Osteoblast (primary cell): ENCODE data around the gene EXD3. TPM values are rescaled to one million over a fixed set of nuclear protein-coding genes. Genes with fewer than 3 reads are reported as not detected.
"Not testable (repeated sequence)": the region's sequence is repeated elsewhere in the genome, so short reads cannot be mapped to it uniquely, and the experiment has no call there.

Source experiments
- DNase-seq: peaks from one replicate; pipeline ENCODE4 v3.0.0; 2011; ENCODE audit warnings: low spot score, mixed read lengths; ENCODE audit not compliant: insufficient read length; ENCODE audit errors: missing footprints
- H2AFZ ChIP-seq: 2 replicates; pipeline ENCODE4 v1.6.0; 2011; ENCODE audit warnings: mild to moderate bottlenecking, low read length
- H3K27ac ChIP-seq: 2 replicates; pipeline ENCODE4 v1.5.1; 2011; ENCODE audit warnings: mild to moderate bottlenecking, low read depth, low read length, moderate library complexity
- H3K27me3 ChIP-seq: 2 replicates; pipeline ENCODE4 v1.6.0; 2012; ENCODE audit warnings: mild to moderate bottlenecking, control low read depth, inconsistent platforms, low read length, moderate library complexity; ENCODE audit not compliant: insufficient read depth
- H3K36me3 ChIP-seq: 2 replicates; pipeline ENCODE4 v1.5.1; 2011; ENCODE audit warnings: mild to moderate bottlenecking, low read length, control low read depth, moderate library complexity; ENCODE audit not compliant: insufficient read depth
- H3K4me1 ChIP-seq: 2 replicates; pipeline ENCODE4 v1.5.1; 2011; ENCODE audit warnings: mild to moderate bottlenecking, low read length, control low read depth, moderate library complexity; ENCODE audit not compliant: insufficient read depth
- H3K4me2 ChIP-seq: 2 replicates; pipeline ENCODE4 v1.6.0; 2011; ENCODE audit warnings: mild to moderate bottlenecking, low read length; ENCODE audit not compliant: insufficient read depth
- H3K4me3 ChIP-seq: fragments of 200-600 bp; sonication (generic); 3 replicates; pipeline ENCODE4 v1.5.1; 2012; ENCODE audit warnings: mild to moderate bottlenecking, low read length, inconsistent platforms; ENCODE audit not compliant: insufficient read depth
- H3K79me2 ChIP-seq: 2 replicates; pipeline ENCODE4 v1.6.0; 2012; ENCODE audit warnings: mild to moderate bottlenecking, low read length, control low read depth, inconsistent platforms; ENCODE audit not compliant: insufficient read depth
- H3K9me3 ChIP-seq: 2 replicates; pipeline ENCODE4 v1.5.1; 2011; ENCODE audit warnings: low read depth, low read length, control low read depth
- H4K20me1 ChIP-seq: 2 replicates; pipeline ENCODE4 v1.6.0; 2012; ENCODE audit warnings: mild to moderate bottlenecking, low read length, control low read depth; ENCODE audit not compliant: insufficient read depth
- total RNA-seq: library from RNA; depleted of rRNA; stranded (reverse); fragments of >200 nt; gene quantifications from 2 replicates; pipeline ENCODE4 v1.2.3, GENCODE V29; 2012
- TF ChIP-seq, protein P1 (sequence below): IDR thresholded peaks from 2 replicates; pipeline ENCODE4 v1.5.1; 2011; ENCODE audit warnings: mild to moderate bottlenecking, low read depth, low read length, moderate library complexity; ENCODE audit errors: extremely low read depth

Gene EXD3
- total RNA-seq, 1 donor, result 7.6 TPM

DNA sequence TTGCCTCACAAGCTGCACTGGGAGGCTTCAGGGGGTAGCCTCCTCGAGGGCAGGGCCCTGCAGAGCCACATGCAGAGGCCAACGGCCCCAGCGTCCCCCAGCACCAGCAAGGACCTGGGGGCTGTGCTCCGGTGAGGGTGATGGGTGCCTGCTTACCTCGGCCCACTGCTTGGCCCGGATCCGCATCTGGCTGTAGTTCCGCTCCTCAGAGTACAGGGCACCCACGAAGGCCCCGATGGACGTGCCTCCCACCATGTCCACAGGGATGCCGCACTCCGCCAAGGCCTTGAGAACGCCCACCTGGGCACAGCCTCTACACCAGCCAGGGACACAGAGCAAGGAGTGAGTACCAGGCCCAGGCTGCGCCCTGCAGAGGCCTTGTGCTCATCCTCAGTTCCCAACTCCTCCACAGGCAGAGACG, 44.2 kb upstream of the EXD3 start:
- no peaks in the 10 kb centered on the region for H3K36me3 ChIP-seq
- H3K27ac ChIP-seq, result no peak overlapping the region
- peaks cover 8% of the 10 kb centered on the region for H3K27me3 ChIP-seq
- H2AFZ ChIP-seq, result no peak overlapping the region
- H3K4me2 ChIP-seq, result no peak overlapping the region
- no peaks in the 10 kb centered on the region for H3K4me1 ChIP-seq
- TF ChIP-seq, protein P1, sequence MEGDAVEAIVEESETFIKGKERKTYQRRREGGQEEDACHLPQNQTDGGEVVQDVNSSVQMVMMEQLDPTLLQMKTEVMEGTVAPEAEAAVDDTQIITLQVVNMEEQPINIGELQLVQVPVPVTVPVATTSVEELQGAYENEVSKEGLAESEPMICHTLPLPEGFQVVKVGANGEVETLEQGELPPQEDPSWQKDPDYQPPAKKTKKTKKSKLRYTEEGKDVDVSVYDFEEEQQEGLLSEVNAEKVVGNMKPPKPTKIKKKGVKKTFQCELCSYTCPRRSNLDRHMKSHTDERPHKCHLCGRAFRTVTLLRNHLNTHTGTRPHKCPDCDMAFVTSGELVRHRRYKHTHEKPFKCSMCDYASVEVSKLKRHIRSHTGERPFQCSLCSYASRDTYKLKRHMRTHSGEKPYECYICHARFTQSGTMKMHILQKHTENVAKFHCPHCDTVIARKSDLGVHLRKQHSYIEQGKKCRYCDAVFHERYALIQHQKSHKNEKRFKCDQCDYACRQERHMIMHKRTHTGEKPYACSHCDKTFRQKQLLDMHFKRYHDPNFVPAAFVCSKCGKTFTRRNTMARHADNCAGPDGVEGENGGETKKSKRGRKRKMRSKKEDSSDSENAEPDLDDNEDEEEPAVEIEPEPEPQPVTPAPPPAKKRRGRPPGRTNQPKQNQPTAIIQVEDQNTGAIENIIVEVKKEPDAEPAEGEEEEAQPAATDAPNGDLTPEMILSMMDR, result no peak
- no peaks in the 10 kb centered on the region for H3K79me2 ChIP-seq
- DNase-seq, result peak; percentile 71
- H4K20me1 ChIP-seq, result no peaks in the 10 kb centered on the region
- no peak overlapping the region for H3K4me3 ChIP-seq
- H3K9me3 ChIP-seq, result no peaks in the 10 kb centered on the region

DNA sequence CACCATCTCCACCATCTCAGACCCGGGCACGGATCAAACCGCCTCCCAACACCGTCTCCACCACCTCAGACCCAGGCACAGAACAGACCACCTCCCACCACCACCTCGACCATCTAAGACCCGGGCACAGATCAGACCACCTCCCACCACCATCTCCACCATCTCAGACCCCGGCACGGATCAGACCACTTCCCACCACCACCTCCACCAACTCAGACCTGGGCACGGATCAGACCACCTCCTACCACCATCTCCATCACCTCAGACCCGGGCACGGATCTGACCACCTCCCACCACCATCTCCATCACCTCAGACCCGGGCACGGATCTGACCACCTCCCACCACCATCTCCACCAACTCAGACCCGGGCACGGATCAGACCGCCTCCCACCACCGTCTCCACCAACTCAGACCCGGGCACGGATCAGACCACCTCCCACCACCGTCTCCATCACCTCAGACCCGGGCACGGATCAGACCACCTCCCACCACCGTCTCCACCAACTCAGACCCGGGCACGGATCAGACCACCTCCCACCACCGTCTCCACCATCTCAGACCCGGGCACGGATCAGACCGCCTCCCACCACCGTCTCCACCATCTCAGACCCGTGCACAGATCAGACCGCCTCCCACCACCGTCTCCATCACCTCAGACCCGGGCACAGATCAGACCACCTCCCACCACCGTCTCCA, 43.6 kb upstream of the EXD3 start:
- H3K27me3 ChIP-seq, H3K9me3 ChIP-seq, H2AFZ ChIP-seq, H3K4me2 ChIP-seq, H3K79me2 ChIP-seq, H3K27ac ChIP-seq, H3K4me1 ChIP-seq, H3K36me3 ChIP-seq, H4K20me1 ChIP-seq, H3K4me3 ChIP-seq: not testable (repeated sequence)
- DNase-seq, result peak; percentile 79

DNA sequence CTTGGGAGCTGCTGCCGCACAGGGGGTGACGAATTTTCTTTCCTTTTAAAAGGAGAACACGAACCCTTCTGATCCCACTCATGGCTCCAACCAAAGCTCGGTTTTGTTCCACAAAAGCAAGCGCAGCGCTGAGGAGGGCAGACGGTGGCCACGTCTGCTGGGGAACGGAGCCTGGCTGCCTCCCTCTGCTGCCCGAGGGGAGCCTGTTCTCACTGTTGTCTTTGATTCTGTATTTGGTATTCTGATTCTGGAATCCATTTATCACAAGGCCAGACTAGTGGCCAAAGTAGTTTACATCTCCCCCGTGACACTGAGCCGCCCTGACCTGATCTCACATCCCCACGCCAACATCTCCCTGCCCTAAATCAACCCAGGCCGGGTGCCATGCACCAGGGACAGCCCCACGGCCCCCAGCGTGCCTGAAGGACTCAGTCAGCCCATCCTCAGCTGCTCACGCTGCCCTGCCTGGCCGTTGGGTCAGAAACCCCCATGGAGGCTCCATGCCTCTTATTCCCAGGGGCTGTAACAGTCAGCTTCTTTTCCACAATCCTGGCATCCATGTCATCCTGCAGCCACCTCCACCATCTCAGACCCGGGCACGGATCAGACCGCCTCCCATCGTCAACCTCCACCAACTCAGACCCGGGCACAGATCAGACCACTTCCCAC, 42.9 kb upstream of the EXD3 start:
- TF ChIP-seq, protein P1, result no peak
- no peaks in the 10 kb centered on the region for H3K79me2 ChIP-seq
- H2AFZ ChIP-seq, result no peak overlapping the region
- H4K20me1 ChIP-seq, result no peaks in the 10 kb centered on the region
- H3K9me3 ChIP-seq, result no peaks in the 10 kb centered on the region
- H3K27ac ChIP-seq, result no peak overlapping the region
- H3K4me2 ChIP-seq, result no peak overlapping the region
- DNase-seq, result peak; percentile 70
- no peaks in the 10 kb centered on the region for H3K4me1 ChIP-seq
- H3K27me3 ChIP-seq, result peaks cover 8% of the 10 kb centered on the region
- no peaks in the 10 kb centered on the region for H3K36me3 ChIP-seq
- H3K4me3 ChIP-seq, result no peak overlapping the region

DNA sequence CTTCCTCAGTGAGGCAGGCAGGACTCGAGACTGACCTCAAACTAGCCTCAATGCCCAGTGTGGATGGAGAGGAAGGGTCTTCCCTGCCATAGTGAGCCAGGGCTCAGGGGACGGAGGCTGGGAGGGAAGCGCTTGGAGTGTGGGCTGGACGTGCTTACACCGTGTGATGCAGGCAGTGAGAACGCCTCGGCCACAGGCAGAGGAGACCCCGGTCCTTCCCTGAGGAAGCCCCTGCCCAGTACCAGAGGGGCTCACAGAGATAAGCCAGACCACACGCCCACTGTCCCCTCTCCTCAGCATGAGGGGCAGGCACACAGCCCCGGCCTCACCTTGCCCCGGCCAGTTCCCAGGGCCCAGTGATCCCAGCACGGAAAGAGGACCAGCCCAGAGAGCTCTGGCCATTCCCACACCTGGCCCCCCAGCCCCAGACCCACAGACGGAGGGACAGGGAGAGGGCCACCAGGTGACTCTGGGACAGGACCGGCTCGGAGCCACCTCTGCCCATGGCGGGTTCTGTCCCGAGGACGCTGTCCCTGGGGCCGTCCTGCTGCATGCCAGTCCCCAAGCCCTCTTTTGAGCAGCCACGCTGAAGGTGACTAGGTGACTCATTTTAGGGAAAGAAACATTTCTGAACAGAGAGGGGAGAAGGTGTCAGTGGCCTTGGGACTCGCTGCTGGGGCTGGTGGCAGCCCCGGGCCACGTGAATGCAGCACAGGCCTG, 42.2 kb upstream of the EXD3 start:
- no peak overlapping the region for H2AFZ ChIP-seq
- TF ChIP-seq, protein P1, result no peak
- H4K20me1 ChIP-seq, result no peaks in the 10 kb centered on the region
- no peaks in the 10 kb centered on the region for H3K9me3 ChIP-seq
- no peaks in the 10 kb centered on the region for H3K4me1 ChIP-seq
- H3K79me2 ChIP-seq, result no peaks in the 10 kb centered on the region
- no peak overlapping the region for H3K27ac ChIP-seq
- no peak overlapping the region for H3K4me3 ChIP-seq
- H3K4me2 ChIP-seq, result no peak overlapping the region
- DNase-seq, result peak; percentile 62
- no peaks in the 10 kb centered on the region for H3K36me3 ChIP-seq
- H3K27me3 ChIP-seq, result peaks cover 8% of the 10 kb centered on the region
